GM19463 (cell line): ENCODE results near the gene SELENON.

Source experiments
- ATAC-seq: cut with Tn5 transposase; IDR thresholded peaks from one replicate; pipeline ENCODE4 v1.9.1; 2021; ENCODE audit warnings: mild to moderate bottlenecking, moderate library complexity; ENCODE audit not compliant: unreplicated experiment

Gene SELENON

GRCh38 chr1:25861316-25862286, 61.6 kb downstream of the SELENON start:
- no peak for ATAC-seq

- no peak for ATAC-seq
Measured at GRCh38 chr1:25862785-25863485, 62.9 kb downstream of the SELENON start.

- no peak for ATAC-seq
Measured at GRCh38 chr1:25863486-25864262, 63.7 kb downstream of the SELENON start.

- ATAC-seq: no peak
Measured at GRCh38 chr1:25864434-25864833, 64.4 kb downstream of the SELENON start.

- ATAC-seq: no peak
Measured at GRCh38 chr1:25866288-25866687, 66.3 kb downstream of the SELENON start.

- ATAC-seq: no peak
Measured at GRCh38 chr1:25867210-25867991, 67.4 kb downstream of the SELENON start.
